Panc1 (cell line): ENCODE results near the gene TRDN.

ENCODE experiments used
- POLR2AphosphoS5 ChIP-seq: IDR thresholded peaks from 2 replicates; pipeline ENCODE4 v1.6.1; 2012; ENCODE audit warnings: mild to moderate bottlenecking, low read depth, low read length, moderate library complexity
- SIN3A ChIP-seq: IDR thresholded peaks from 2 replicates; pipeline ENCODE4 v1.6.1; 2012; ENCODE audit warnings: low read depth, mild to moderate bottlenecking, low read length, moderate library complexity, borderline replicate concordance; ENCODE audit not compliant: insufficient read depth
- TF ChIP-seq, protein P1 (sequence below): fragments of 450-650 bp; IDR thresholded peaks from 2 replicates; pipeline ENCODE4 v1.5.1; 2017; ENCODE audit warnings: mild to moderate bottlenecking

DNA sequence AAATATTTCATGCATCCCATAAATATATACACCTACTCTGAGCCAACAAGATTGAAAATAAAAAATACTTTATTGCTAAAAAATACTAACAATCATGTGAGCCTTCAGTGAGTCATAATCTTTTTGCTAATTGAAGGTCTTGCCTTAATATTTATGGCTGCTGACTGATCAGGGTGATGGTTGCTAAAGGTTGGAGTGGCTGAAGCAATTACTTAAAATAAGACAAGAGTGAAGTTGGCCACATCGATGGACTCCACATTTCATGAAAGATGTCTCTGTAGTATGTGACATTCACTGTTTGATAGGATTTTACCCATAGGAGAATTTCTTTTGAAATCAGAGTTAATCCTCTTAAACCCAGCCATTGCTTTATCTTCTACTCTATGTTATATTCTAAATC is 11.1 kb downstream of the TRDN start:
- TF ChIP-seq, protein P1, sequence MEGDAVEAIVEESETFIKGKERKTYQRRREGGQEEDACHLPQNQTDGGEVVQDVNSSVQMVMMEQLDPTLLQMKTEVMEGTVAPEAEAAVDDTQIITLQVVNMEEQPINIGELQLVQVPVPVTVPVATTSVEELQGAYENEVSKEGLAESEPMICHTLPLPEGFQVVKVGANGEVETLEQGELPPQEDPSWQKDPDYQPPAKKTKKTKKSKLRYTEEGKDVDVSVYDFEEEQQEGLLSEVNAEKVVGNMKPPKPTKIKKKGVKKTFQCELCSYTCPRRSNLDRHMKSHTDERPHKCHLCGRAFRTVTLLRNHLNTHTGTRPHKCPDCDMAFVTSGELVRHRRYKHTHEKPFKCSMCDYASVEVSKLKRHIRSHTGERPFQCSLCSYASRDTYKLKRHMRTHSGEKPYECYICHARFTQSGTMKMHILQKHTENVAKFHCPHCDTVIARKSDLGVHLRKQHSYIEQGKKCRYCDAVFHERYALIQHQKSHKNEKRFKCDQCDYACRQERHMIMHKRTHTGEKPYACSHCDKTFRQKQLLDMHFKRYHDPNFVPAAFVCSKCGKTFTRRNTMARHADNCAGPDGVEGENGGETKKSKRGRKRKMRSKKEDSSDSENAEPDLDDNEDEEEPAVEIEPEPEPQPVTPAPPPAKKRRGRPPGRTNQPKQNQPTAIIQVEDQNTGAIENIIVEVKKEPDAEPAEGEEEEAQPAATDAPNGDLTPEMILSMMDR: no peak
- no peak for TF ChIP-seq POLR2AphosphoS5
- TF ChIP-seq SIN3A: no peak
